Karpas-422 (cell line): ENCODE data around the gene CLMP. TPM values are rescaled to one million over a fixed set of nuclear protein-coding genes. Genes with fewer than 3 reads are reported as not detected.
A peak's percentile ranks its signal among the peaks of the same experiment; 100 is the strongest.

Experiments used
- DNase-seq: peaks from one replicate; pipeline ENCODE4 v3.0.0-alpha.2; 2015
- H2AFZ ChIP-seq: fragments of 200-600 bp; sonication (generic); 2 replicates; pipeline ENCODE4 v1.6.1; 2014; ENCODE audit warnings: antibody characterized with exemption, low read length, mixed read lengths
- H3K27ac ChIP-seq: fragments of 200-600 bp; sonication (generic); 2 replicates; pipeline ENCODE4 v1.5.1; 2014; ENCODE audit warnings: mild to moderate bottlenecking, low read length, moderate library complexity
- H3K27me3 ChIP-seq: fragments of 200-600 bp; sonication (generic); 2 replicates; pipeline ENCODE4 v1.6.1; 2014; ENCODE audit warnings: low read length, mixed read lengths
- H3K36me3 ChIP-seq: fragments of 200-600 bp; sonication (generic); 2 replicates; pipeline ENCODE4 v1.6.1; 2014; ENCODE audit warnings: low read length, mixed read lengths; ENCODE audit not compliant: insufficient read depth
- H3K4me1 ChIP-seq: fragments of 200-600 bp; sonication (generic); 2 replicates; pipeline ENCODE4 v1.6.1; 2014; ENCODE audit warnings: mild to moderate bottlenecking, low read length, mixed read lengths
- H3K4me2 ChIP-seq: fragments of 200-600 bp; sonication (generic); 2 replicates; pipeline ENCODE4 v1.6.1; 2014; ENCODE audit warnings: low read length, low read depth, mild to moderate bottlenecking; ENCODE audit not compliant: poor library complexity, severe bottlenecking
- H3K4me3 ChIP-seq: fragments of 200-600 bp; sonication (generic); 2 replicates; pipeline ENCODE4 v1.5.1; 2014; ENCODE audit warnings: mild to moderate bottlenecking, antibody characterized with exemption, low read length, mixed read lengths
- H3K79me2 ChIP-seq: fragments of 200-600 bp; sonication (generic); 2 replicates; pipeline ENCODE4 v1.6.1; 2014; ENCODE audit warnings: mild to moderate bottlenecking, low read length, mixed read lengths
- H3K9ac ChIP-seq: fragments of 200-600 bp; sonication (generic); 2 replicates; pipeline ENCODE4 v1.6.0; 2014; ENCODE audit warnings: low read length
- H3K9me2 ChIP-seq: fragments of 200-600 bp; sonication (generic), shearing (Covaris generic); replicated peaks from 2 replicates; pipeline ENCODE4 v1.6.0; 2014; ENCODE audit warnings: mild to moderate bottlenecking, low read length, moderate library complexity; ENCODE audit not compliant: insufficient read depth
- H3K9me3 ChIP-seq: fragments of 300-700, 200-600 bp; sonication (generic); 2 replicates; pipeline ENCODE4 v1.6.1; 2014; ENCODE audit warnings: low read length, mixed read lengths
- H4K20me1 ChIP-seq: fragments of 200-600 bp; sonication (generic); 2 replicates; pipeline ENCODE4 v1.6.1; 2014; ENCODE audit warnings: mild to moderate bottlenecking, antibody characterized with exemption, low read length, low read depth; ENCODE audit not compliant: insufficient read depth
- total RNA-seq: library from RNA; depleted of rRNA; stranded (reverse); fragments of >200 nt; shearing (Covaris generic); gene quantifications from 2 replicates; pipeline ENCODE4 v1.2.3, GENCODE V29; 2014; ENCODE audit warnings: low replicate concordance

The CLMP gene
- total RNA-seq, 1 experiment from 2014 or later, result not detected

GRCh38 chr11:123057661-123058305 lies 137.3 kb downstream of the CLMP start:
- H2AFZ ChIP-seq, result no peak overlapping the region
- H3K36me3 ChIP-seq, result peaks cover 49% of the 10 kb centered on the region
- H3K27ac ChIP-seq, result peak overlapping the region; percentile 13; the same call in 1 of the 2 replicates
- H4K20me1 ChIP-seq, result peaks cover 39% of the 10 kb centered on the region; the same call in 1 of the 2 replicates
- H3K79me2 ChIP-seq, result peaks cover 12% of the 10 kb centered on the region
- H3K4me2 ChIP-seq, result no peak overlapping the region
- H3K4me1 ChIP-seq, result peaks cover 19% of the 10 kb centered on the region
- DNase-seq, result peak; percentile 50
- no peaks in the 10 kb centered on the region for H3K9me3 ChIP-seq
- H3K9ac ChIP-seq, result no peak overlapping the region
- H3K9me2 ChIP-seq, result no peaks in the 10 kb centered on the region
- H3K4me3 ChIP-seq, result no peak overlapping the region
- no peaks in the 10 kb centered on the region for H3K27me3 ChIP-seq

- no peak overlapping the region for H2AFZ ChIP-seq
- no peak overlapping the region for H3K4me2 ChIP-seq
- peaks cover 49% of the 10 kb centered on the region for H3K36me3 ChIP-seq
- peaks cover 19% of the 10 kb centered on the region for H3K4me1 ChIP-seq
- 0 out of 2 replicates have a peak overlapping the region, but pooled peaks have one; percentile 10 for H3K27ac ChIP-seq
- H3K4me3 ChIP-seq, result no peak overlapping the region
- no peak overlapping the region for H3K9ac ChIP-seq
- no peaks in the 10 kb centered on the region for H3K9me3 ChIP-seq
- peaks cover 12% of the 10 kb centered on the region for H3K79me2 ChIP-seq
- DNase-seq, result peak; percentile 66
- H3K27me3 ChIP-seq, result no peaks in the 10 kb centered on the region
- peaks cover 39% of the 10 kb centered on the region; the same call in 1 of the 2 replicates for H4K20me1 ChIP-seq
- H3K9me2 ChIP-seq, result no peaks in the 10 kb centered on the region
These were observed 138.1 kb downstream of the CLMP start for GRCh38 chr11:123056835-123057491.

- DNase-seq, result peak; percentile 75
- Histone ChIP-seq H3K27ac (no peak overlapping the region), H3K79me2 (no peaks in the 10 kb centered on the region), H3K4me1 (peaks cover 13% of the 10 kb centered on the region), H3K9me2 (no peaks in the 10 kb centered on the region), H3K4me2 (no peak overlapping the region), H4K20me1 (peaks cover 24% of the 10 kb centered on the region; the same call in 1 of the 2 replicates), H3K36me3 (peaks cover 33% of the 10 kb centered on the region), H3K27me3 (no peaks in the 10 kb centered on the region), H3K9ac (no peak overlapping the region), H3K9me3 (no peaks in the 10 kb centered on the region), H3K4me3 (no peak overlapping the region), H2AFZ (no peak overlapping the region)
These were observed 139.7 kb downstream of the CLMP start for GRCh38 chr11:123055191-123055901.

- H3K27ac ChIP-seq, result no peak overlapping the region
- DNase-seq, result peak; percentile 86
These were observed 140.6 kb downstream of the CLMP start for GRCh38 chr11:123054301-123055065.

GRCh38 chr11:123052901-123053721 lies 141.9 kb downstream of the CLMP start:
- no peaks in the 10 kb centered on the region for H3K79me2 ChIP-seq
- DNase-seq, result peak; percentile 74
- H3K4me1 ChIP-seq, result no peaks in the 10 kb centered on the region
- peaks cover 11% of the 10 kb centered on the region for H3K36me3 ChIP-seq
- no peaks in the 10 kb centered on the region for H3K9me3 ChIP-seq
- H3K4me3 ChIP-seq, result no peak overlapping the region
- no peaks in the 10 kb centered on the region for H3K9me2 ChIP-seq
- peaks cover 6% of the 10 kb centered on the region; the same call in 1 of the 2 replicates for H4K20me1 ChIP-seq
- H3K27ac ChIP-seq, result no peak overlapping the region
- no peaks in the 10 kb centered on the region for H3K27me3 ChIP-seq
- H3K9ac ChIP-seq, result no peak overlapping the region
- no peak overlapping the region for H2AFZ ChIP-seq
- no peak overlapping the region for H3K4me2 ChIP-seq

More at GRCh38 chr11:123054301-123055065, 140.6 kb downstream of the CLMP start:
- Histone ChIP-seq H3K4me3 (no peak overlapping the region), H3K4me2 (no peak overlapping the region), H3K9me3 (no peaks in the 10 kb centered on the region), H4K20me1 (peaks cover 16% of the 10 kb centered on the region; the same call in 1 of the 2 replicates), H3K79me2 (no peaks in the 10 kb centered on the region), H3K9ac (no peak overlapping the region), H2AFZ (no peak overlapping the region), H3K36me3 (peaks cover 24% of the 10 kb centered on the region), H3K9me2 (no peaks in the 10 kb centered on the region), H3K27me3 (no peaks in the 10 kb centered on the region), H3K4me1 (peaks cover 4% of the 10 kb centered on the region)

- no peaks in the 10 kb centered on the region for H3K9me2 ChIP-seq
- H3K27me3 ChIP-seq, result no peaks in the 10 kb centered on the region
- H4K20me1 ChIP-seq, result no peaks in the 10 kb centered on the region
- H3K4me3 ChIP-seq, result no peak overlapping the region
- H2AFZ ChIP-seq, result no peak overlapping the region
- no peaks in the 10 kb centered on the region for H3K79me2 ChIP-seq
- DNase-seq, result no peak
- H3K4me1 ChIP-seq, result no peaks in the 10 kb centered on the region
- no peak overlapping the region for H3K9ac ChIP-seq
- no peak overlapping the region for H3K27ac ChIP-seq
- H3K9me3 ChIP-seq, result no peaks in the 10 kb centered on the region
- no peaks in the 10 kb centered on the region for H3K36me3 ChIP-seq
- H3K4me2 ChIP-seq, result no peak overlapping the region
These were observed 143.4 kb downstream of the CLMP start for GRCh38 chr11:123051634-123052033.

GRCh38 chr11:123051146-123051545 lies 143.9 kb downstream of the CLMP start:
- Histone ChIP-seq H2AFZ (no peak overlapping the region), H3K9me2 (no peaks in the 10 kb centered on the region), H3K4me3 (no peak overlapping the region), H3K9me3 (no peaks in the 10 kb centered on the region), H3K4me2 (no peak overlapping the region), H4K20me1 (no peaks in the 10 kb centered on the region), H3K9ac (no peak overlapping the region), H3K27ac (no peak overlapping the region), H3K79me2 (no peaks in the 10 kb centered on the region), H3K36me3 (no peaks in the 10 kb centered on the region), H3K27me3 (no peaks in the 10 kb centered on the region), H3K4me1 (no peaks in the 10 kb centered on the region)
- no peak for DNase-seq
